Measurements from ENCODE around the gene ZBTB45.
"Not testable (repeated sequence)": the region's sequence is repeated elsewhere in the genome, so short reads cannot be mapped to it uniquely, and the experiment has no call there.

ZBTB45 gene

DNA sequence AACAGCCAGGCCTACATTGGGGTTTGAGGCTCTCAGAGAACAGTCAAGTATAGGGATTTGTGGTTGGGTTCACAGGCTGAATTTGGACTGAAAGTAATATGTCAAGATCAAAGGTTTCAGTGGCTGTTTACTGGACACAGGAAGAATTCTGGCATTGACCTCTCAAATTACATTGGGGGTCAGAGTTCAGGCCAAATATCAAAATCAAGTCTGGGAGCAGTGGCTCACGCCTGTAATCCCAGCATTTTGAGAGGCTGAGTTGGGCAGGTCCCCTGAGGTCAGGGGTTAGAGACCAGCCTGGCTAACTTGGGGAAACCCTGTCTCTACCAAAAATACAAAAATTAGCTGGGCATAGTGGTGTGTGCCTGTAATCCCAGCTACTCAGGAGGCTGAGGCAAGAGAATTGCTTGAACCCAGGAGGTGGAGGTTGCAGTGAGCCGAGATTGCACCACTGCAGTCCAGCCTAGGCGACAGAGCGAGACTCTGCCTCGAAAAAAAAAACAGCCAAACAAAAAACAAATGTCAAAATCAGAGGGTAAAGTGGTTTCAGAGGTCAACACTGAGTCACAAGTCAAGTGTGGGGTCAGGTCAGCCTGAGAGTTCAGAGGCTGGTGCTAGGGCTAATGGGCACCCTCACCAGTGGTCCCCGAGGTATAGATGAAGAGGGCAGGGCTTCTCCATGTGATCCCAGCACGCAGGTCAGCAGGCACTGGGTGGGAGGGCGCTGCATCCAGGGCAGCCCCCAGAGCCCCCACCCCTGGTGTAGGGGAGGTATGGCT, 9.3 kb downstream of the ZBTB45 start:
- DNase-seq = no peak

DNA sequence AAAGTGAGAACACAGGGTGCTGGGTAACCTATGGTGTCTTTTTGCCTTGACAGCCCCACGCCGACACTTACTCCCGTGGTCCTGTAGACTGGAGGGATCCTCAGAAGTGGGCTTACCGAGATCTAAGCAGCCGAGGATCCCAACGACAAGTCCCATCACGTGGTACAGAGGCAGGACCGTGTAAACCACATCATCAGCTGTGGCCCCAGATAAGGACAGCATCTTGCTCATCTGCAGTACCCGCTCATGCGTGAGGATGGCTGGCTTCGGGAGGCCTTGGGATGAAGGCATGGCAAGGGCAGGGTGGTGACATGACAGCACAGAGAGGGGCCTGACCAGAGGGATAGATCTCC, 9.9 kb downstream of the ZBTB45 start:
- no peak for DNase-seq

DNA sequence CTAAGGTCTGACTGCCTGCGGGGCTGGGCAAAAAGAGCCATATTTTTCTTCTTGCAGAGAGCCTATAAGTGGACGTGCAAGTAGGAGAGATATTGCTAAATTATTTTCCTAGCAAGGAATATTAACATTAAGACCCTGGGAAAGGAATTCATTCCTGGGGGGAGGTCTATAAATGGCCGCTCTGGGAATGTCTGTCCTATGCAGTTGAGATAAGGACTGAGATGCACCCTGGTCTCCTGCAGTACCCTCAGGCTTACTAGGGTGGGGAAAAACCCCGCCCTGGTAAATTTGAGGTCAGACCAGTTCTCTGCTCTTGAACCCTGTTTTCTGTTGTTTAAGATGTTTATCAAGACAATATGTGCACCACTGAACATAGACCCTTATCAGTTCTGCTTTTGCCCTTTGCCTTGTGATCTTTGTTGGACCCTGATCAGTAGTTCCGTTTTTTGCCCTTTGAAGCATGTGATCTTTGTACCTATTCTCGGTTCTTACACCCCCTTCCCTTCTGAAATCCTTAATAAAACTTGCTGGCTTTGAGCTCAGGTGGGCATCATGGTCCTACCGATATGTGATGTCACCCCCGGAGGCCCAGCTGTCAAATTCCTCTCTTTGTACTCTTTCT, 11.9 kb downstream of the ZBTB45 start:
- DNase-seq = not testable (repeated sequence)

DNA sequence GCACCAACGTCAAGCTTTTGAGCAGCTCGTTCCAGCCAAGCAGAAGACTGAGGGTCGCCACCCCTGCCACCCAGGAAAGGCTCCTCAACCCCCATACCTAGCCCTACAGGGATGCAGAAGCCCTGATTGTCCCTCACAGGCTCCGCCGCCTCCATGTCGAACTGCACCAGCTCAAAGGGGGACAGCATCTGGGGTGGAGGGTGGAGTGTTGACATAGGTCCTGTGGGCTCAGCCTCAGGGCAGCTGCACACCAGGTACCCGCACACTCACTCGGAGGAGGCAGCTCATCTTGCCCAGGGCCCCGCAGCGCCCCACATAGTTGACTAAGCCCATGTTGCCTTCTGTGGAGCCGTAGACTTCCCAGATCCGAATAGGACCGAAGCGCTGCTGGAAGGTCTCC, 19.4 kb downstream of the ZBTB45 start:
- no peak for DNase-seq

DNA sequence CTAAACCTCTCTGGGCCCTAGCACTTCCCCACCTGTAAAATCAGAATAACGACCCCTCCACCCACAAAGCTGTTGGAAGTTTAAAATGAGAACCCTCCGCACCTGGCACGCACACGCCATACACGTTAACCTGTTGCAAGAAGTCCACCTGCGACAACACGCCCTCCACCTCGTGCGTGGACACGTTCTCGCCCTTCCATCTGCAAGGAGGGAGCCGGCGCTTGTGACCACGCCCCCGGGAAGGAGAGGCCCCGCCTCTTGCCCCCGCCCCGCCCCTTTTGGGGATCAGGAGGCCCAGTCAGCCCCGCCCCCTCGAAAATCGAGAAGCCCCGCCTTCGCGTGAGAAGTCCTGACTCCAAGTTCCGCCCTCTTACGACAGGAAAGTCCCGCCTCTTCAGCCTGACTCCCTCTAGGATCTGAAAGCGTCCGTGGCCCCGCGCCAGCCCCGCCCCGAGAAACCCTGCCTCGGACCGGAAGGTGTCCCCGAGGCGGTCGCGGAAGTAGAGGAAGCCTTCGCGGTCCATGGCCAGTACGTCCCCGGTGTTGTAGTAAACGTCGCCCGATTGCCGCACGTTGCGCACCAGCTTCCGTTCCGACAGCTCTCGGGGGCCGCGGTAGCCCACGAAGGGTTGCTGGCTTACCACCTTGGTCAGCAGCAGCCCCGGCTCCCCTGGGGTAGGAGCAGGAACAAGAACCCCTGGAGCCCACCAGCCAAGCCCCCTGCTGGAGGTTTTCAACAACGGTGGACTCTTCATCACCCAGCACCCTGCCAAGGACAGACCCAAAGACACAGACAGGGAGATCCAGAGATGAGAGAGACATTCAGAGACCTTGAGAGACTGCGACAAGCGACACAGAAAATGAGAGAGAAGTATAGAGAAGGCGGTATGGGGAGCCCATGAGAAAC, 20.3 kb downstream of the ZBTB45 start:
- peak; percentile 99 for DNase-seq

DNA sequence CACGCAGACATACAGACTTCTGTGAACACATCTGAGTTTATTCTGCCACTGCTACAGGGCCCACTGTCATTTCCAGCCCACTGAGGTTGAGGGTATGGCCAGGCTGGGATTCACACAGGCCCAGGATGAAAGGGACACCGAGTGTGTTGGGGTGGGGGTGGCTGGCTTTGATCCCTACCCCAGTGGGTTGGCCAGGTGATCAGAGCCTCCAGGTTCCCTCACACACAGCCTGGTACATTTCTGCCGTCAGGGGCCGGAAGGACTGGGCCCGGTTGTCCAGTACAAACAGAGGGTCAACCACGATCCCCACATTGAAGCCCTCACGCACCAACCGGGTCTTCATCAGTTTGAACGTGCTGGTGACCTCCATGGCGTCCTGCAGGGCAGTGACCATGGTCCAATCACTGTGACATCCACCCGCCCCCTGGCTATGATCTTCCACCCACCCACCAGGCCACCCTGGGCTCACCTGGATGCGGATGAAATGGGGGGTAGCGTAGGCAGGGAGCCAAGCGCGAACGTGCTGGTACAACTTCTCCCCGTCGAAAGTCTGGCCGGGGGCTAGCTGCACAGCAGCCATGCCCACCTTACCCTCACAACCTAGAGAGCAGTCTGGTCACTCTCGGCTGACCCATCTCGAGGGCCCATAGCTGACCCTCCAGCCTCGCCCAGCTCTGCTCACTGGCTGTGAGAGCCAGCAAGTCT, 21.1 kb downstream of the ZBTB45 start:
- no peak for DNase-seq

DNA sequence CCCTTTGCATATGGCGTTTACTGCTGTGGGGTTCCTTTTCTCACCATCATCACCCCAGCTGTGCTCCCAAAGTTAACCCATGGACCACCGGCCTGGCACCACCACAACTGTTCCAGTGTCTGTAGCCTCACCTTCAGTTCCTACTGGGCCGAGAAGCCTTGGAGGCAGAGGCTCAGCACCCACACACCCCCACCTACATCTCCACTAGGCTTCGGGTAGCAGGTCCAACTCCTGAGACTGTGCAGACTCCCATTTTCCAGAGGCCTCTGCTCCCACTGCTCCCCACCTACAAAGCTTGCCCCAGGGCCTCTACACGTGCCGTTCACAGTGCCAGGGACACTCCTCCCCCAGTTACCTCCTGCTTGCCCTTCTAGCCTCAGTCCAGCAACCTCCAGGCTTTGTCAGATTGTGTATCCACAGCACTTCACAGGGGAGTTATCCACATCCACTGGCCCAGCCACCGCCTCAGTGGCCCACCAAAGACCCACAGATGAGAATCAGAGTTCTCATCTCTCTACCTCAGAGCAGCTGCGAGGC, 21.9 kb downstream of the ZBTB45 start:
- no peak for DNase-seq

DNA sequence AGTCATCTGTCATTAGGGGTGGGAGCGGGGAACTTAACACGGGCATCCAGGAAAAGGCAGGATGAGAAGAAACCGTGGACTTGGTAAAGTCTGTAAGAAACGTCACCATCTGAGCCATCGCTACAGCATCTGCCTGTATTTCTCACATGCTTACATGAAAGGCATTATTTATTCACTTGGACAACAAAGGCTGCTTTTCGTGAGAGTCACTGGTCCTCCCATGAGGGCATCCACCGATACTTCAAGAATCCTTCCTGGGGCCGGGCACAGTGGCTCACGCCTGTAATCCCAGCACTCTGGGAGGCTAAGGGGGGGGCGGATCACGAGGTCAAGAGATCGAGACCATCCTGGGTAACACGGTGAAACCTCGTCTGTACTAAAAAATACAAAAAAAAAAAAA, 27.3 kb downstream of the ZBTB45 start:
- no peak for DNase-seq

DNA sequence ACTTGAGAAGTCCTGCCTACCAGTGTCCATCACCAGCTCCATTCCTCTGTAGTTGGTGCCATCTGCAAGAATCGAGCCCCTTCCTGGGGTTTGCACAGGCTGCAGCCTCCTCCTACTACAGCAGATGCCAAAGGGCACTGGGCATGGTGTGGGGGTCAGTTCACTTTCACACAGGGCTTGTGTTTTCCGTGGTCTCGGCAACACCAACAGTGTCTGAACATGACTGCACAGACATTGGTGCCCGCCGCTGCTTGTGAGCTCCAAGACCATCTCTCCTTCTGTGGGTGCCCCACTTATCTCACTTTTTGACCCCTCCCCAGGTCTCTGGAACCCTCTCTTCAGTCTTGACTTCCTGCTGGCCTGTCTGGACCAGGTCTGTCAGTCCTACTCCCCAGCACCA, 28.2 kb downstream of the ZBTB45 start:
- no peak for DNase-seq

DNA sequence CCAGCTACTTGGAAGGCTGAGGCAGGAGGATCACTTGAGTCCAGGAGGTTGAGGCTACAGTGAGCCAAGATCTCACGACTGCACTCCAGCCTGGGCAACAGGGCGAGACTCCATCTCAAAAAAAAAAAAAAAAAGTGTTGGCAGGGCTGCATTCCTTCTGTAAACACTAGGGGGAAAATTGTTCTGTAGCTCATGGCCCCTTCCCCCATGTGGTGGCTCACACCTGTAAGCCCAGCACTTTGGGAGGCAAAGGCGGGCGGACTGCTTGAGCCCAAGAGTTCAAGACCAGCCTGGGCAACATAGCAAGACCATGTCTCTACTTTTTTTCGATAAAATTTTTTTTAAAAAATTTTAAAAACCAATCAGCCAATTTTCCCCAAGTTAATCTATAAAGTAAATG, 35.3 kb downstream of the ZBTB45 start:
- not testable (repeated sequence) for DNase-seq

DNA sequence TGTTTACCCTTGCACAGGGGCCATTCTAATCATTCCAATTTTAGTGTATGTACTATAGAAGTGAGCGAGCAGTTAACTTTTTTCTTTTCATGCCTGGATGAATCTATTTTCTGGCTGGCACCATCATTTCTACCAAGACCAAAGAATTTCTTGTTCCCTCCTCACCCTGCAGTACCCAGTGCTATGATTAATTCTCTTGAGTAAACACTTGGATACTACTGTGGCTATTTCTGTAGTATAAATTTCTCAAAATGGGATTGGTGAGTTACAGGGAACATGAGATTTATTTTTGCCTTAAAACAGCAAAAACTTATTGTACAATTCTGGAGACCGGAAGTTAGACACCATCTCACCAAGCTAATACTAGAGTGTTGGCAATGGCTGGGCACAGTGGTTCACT, 35.8 kb downstream of the ZBTB45 start:
- no peak for DNase-seq

DNA sequence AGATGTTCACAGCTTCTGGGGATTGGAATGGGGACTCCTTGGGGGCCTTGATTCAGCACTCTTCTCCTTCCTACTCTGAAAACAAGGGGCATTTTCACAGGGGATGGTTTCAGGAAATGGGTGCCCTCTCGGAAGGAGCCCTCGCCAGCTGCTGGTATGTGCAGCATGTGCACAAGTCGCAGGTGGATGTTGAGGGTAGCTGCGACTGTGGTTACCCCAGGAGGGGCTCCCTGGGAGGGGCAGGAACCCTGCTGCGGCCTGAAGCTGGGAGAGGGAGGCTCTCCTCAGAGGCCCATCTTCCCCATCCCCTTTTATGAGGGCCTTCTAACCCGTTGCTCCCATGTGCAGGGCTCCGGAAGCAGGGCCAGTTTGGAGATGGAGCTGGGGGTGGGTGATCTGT, 37.2 kb downstream of the ZBTB45 start:
- no peak for DNase-seq

DNA sequence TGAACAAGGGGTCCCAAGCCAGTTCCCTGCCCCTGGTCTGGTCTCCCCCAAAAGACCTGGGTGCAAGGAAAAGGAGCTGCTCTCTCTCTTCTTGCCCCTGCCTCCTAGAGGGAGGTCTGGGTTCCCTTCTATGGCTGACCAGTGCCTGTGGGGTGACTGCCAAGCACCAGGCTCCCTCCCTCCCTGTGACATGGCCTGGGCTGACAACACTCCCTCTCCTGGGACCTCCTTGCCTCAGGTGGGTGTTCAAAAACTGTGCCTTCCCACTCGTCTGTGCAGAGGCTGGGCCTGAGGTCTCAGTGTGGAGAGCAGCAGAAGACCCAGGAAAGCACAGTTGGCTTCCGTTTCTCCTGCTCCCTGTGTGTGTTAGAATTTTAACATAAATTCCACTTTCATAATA, 38.8 kb downstream of the ZBTB45 start:
- DNase-seq = no peak

DNA sequence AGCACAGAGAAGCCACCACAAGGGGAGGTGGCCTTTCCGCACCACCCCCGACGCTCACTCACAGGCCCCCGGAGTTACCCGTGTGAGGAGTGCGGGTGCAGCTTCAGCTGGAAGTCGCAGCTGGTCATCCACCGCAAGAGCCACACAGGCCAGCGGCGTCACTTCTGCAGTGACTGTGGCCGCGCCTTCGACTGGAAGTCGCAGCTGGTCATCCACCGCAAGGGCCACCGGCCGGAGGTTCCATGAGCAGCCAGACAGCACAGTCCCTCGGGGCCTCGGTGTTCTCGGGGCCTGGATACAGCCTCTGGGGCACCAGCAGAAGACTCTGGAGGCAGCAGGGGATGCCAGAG, 39.2 kb downstream of the ZBTB45 start:
- no peak for DNase-seq

DNA sequence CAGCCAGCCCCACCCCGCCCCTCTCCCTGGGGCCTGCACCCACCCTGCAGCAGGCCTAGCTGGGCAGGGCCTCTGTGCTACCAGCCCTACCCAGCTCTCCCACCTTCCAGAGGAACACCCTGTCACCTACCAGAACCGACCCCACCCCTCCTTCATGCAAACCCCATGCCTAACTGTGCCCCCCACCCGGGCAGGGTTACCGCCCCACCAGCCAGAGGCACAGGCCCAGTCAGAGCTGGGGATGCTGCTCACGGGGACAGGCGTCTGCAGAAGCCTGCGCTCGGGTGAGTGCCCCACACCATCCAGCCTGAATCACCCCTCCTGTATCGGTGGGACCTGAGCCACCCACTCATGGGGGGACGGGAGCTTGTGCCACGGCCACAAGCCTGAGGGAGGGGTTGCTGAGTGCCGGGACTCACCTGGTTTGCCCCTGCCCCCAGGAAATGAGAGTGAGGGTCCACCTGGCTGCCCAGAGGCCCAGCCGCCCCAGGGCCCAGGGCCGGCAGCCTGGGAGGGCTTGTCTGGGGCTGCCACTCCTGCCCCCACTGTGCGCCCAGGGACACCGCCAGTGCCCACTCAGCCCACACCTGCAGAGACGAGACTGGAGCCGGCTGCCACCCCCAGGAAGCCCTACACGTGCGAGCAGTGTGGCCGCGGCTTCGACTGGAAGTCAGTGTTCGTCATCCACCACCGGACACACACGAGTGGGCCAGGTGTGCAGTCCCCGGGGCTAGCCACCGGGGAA, 39.7 kb downstream of the ZBTB45 start:
- DNase-seq = no peak

DNA sequence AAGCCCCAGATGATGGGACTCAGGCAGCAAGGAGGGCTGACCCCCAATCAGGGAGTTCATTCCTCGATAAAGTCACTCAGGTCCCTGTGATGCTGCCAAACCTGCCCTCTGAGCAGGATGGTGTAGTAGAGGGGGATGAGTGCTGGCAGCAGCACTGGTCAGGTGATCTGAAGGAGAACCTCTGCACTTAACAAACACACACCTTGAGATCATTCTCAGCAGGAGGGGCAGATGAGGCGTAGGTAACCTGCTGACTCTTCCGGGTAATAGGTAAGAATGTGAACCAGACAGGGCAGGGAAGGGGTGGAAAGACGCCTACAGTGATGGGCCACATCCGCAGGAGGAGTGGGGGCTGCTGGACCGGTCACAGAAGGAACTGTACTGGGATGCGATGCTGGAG, 40.3 kb downstream of the ZBTB45 start:
- DNase-seq = no peak

DNA sequence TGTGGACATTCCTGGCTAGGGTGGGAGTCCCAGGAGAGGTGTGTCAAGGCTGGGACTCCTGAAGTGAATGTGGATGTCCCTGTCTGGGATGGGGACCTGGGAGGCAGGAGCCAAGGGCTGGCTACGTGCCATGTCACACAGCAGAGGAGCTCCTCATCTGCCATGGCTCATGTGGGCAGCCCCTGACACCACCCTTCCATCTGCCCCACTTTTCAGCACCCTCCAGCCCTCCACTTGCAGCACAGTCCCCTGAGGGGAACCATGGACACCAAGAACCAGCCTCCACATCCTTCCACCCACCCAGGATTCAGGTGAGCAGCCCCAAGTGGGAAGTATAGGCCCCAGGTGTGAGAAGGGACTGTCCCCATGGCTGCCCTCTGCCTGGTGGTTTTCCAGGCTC, 41.7 kb downstream of the ZBTB45 start:
- no peak for DNase-seq

DNA sequence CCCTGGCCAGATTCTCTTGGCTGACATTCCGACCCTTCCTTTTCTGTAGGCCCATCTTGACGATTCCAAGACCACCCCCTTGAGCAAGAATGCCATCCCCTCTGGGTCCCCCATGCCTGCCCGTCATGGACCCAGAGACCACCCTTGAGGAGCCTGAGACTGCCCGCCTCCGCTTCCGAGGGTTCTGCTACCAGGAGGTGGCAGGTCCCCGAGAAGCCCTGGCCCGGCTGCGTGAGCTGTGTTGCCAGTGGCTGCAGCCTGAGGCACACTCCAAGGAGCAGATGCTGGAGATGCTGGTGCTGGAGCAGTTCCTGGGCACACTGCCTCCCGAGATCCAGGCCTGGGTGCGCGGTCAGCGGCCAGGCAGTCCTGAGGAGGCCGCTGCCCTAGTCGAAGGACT, 42.5 kb downstream of the ZBTB45 start:
- no peak for DNase-seq

DNA sequence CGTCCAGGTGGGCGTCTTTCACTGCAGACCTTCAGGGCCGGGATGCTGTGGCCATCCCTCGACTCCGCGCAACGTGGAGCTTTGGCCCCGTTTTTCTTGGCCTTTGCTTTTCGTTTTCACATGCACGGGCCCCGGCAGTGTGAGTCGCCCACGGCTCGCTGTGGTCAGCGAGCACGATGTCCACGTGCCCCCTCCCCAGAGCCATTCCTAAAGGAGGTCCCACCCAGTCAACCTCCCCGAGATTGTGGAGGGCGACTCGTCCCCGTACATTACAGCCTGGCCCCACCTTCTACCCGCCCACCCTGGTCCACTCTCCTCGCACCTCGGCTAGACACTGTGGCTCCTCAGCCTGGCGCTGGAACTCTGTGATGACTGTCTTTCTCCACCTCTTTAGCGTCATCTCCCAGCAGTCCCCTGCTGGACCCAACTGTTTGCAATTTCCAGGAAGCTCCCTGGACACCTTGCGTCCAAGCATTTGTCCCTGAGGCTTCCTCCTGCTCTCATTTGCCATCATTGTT, 43.1 kb downstream of the ZBTB45 start:
- peak; percentile 12 for DNase-seq

DNA sequence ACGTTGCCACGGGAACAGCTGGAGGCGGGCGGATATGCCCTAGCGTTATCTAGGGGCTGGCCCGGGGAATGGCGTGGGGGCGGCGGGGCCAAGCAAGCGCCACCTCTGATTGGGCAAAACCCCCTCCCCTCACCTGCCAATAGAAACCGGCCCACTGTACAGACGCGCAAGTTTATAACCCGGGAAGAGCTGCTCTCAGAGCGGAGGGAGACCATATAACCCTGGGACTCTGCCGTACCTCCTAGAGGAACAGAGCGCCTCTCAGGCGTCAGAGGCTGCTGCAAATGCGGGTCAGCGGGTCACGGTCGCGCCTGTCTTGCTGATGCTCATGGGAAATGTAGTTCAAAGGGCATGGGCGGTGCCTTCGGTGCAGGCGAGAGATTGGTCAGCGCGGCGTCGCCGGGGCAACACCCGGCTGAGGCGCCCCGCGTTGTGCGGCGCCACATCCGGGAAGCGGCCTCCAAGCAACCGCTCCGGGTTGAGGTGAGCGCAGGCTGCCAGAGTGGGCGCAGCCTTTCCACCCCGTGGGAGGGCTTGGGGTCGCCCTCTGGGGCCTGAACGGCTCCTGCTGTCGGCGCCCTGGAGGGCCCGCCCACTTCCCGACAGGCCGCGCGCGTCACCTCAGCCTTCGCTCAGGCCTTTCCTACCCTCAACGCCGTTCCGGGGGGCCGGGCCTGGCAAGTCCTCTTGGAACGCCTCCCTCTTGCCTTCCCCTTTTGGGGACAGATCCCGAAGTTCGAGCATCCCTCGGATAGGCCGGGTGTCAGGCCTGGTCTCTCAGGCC, 43.7 kb downstream of the ZBTB45 start, which contains the start of gene ZNF446:
TSS of gene ZNF446 (plus strand) at position 639 of the 784 bp plus-strand sequence. CDS start 867 bp downstream, outside the sequence.
- DNase-seq = peak; percentile 96

All from EL (cell line).